ENCODE results near the gene MAP4K4. TPM values are rescaled to one million over a fixed set of nuclear protein-coding genes. Genes with fewer than 3 reads are reported as not detected.

The MAP4K4 gene
- total RNA-seq, 1 donor from 2014 or later = 88.6 TPM

GRCh38 chr2:101718993-101719571 lies 21.6 kb downstream of the MAP4K4 start:
- intact Hi-C loops (cut with micrococcal nuclease) = loop anchor here (5.0 kb wide), 2 partner anchors 38 to 242 kb away; partner anchors contain the start of gene RFX8

- intact Hi-C loops (cut with micrococcal nuclease) = no loop called here
Measured at GRCh38 chr2:101720732-101721131, 23.2 kb downstream of the MAP4K4 start.

GRCh38 chr2:101722864-101723263 lies 25.4 kb downstream of the MAP4K4 start:
- intact Hi-C loops (cut with micrococcal nuclease) = no loop called here

- intact Hi-C loops (cut with micrococcal nuclease) = no loop called here
Measured at GRCh38 chr2:101723371-101724124, 26.0 kb downstream of the MAP4K4 start.

GRCh38 chr2:101724125-101724474 lies 26.6 kb downstream of the MAP4K4 start:
- intact Hi-C loops (cut with micrococcal nuclease) = no loop called here

GRCh38 chr2:101725038-101725437 lies 27.5 kb downstream of the MAP4K4 start:
- intact Hi-C loops (cut with micrococcal nuclease) = no loop called here

GRCh38 chr2:101725515-101726192 lies 28.1 kb downstream of the MAP4K4 start:
- intact Hi-C loops (cut with micrococcal nuclease) = no loop called here

GRCh38 chr2:101728865-101729264 lies 31.4 kb downstream of the MAP4K4 start:
- intact Hi-C loops (cut with micrococcal nuclease) = no loop called here

GRCh38 chr2:101729521-101730190 lies 32.1 kb downstream of the MAP4K4 start:
- intact Hi-C loops (cut with micrococcal nuclease) = no loop called here

- intact Hi-C loops (cut with micrococcal nuclease) = no loop called here
Measured at GRCh38 chr2:101731221-101732054, 33.9 kb downstream of the MAP4K4 start.

- intact Hi-C loops (cut with micrococcal nuclease) = no loop called here
Measured at GRCh38 chr2:101732199-101732598, 34.7 kb downstream of the MAP4K4 start.

GRCh38 chr2:101732773-101733256 lies 35.3 kb downstream of the MAP4K4 start:
- intact Hi-C loops (cut with micrococcal nuclease) = no loop called here

GRCh38 chr2:101733257-101733993 lies 35.9 kb downstream of the MAP4K4 start:
- intact Hi-C loops (cut with micrococcal nuclease) = no loop called here

- intact Hi-C loops (cut with micrococcal nuclease) = no loop called here
Measured at GRCh38 chr2:101734505-101735165, 37.1 kb downstream of the MAP4K4 start.

GRCh38 chr2:101735166-101735533 lies 37.6 kb downstream of the MAP4K4 start:
- intact Hi-C loops (cut with micrococcal nuclease) = no loop called here

- intact Hi-C loops (cut with micrococcal nuclease) = no loop called here
Measured at GRCh38 chr2:101736233-101736632, 38.7 kb downstream of the MAP4K4 start.

GRCh38 chr2:101736861-101737291 lies 39.4 kb downstream of the MAP4K4 start:
- intact Hi-C loops (cut with micrococcal nuclease) = no loop called here

- intact Hi-C loops (cut with micrococcal nuclease) = no loop called here
Measured at GRCh38 chr2:101737478-101738255, 40.2 kb downstream of the MAP4K4 start.

- intact Hi-C loops (cut with micrococcal nuclease) = no loop called here
Measured at GRCh38 chr2:101738649-101739048, 41.1 kb downstream of the MAP4K4 start.

Data from T-helper 2 cell treated with Interferon-gamma antibody and Interleukin-4, amounts not matched to agents 100 ng/mL and 5 ng/mL, for 36 hours (primary cell).